GM23338 (cell line): ENCODE measurements around the gene MED27.

Experiments used
- CREB1 ChIP-seq: fragments of 250-450 bp; sonication (Bioruptor Pico); IDR thresholded peaks from 2 replicates; pipeline ENCODE4 v1.5.0; 2020; ENCODE audit warnings: low read depth, mild to moderate bottlenecking, moderate library complexity
- CTCF ChIP-seq, 2 experiments: fragments of 200-600 bp in 1 of 2; sonication (generic) in 1 of 2; conservative IDR thresholded peaks; 2 replicates each; pipeline versions ENCODE4 v1.5.1 to v1.6.1; 2016 to 2017; ENCODE audit warnings: antibody characterized with exemption in 2 of 2, low read depth in 2 of 2, mild to moderate bottlenecking in 2 of 2, moderate library complexity in 1 of 2
- EZH2 ChIP-seq: fragments of 200-600 bp; sonication (generic); IDR thresholded peaks from one replicate; pipeline ENCODE4 v1.8.0; 2017; ENCODE audit warnings: antibody characterized with exemption, mild to moderate bottlenecking, low read depth; ENCODE audit not compliant: unreplicated experiment
- EZH2phosphoT487 ChIP-seq: fragments of 200-600 bp; sonication (generic); IDR thresholded peaks from one replicate; pipeline ENCODE4 v1.8.1; 2018; ENCODE audit warnings: antibody characterized with exemption; ENCODE audit not compliant: unreplicated experiment
- JUNB ChIP-seq: IDR thresholded peaks from one replicate; pipeline ENCODE4 v1.6.1; 2016; ENCODE audit warnings: antibody characterized with exemption; ENCODE audit not compliant: unreplicated experiment
- POLR2AphosphoS5 ChIP-seq: IDR thresholded peaks from 2 replicates; pipeline ENCODE4 v1.6.1; 2016; ENCODE audit warnings: antibody characterized with exemption, low read depth
- STAT1 ChIP-seq: IDR thresholded peaks from one replicate; pipeline ENCODE4 v1.6.1; 2016; ENCODE audit warnings: antibody characterized with exemption; ENCODE audit not compliant: unreplicated experiment
- ZNF331 ChIP-seq: fragments of 250-450 bp; sonication (Bioruptor Pico); IDR thresholded peaks from 2 replicates; pipeline ENCODE4 v1.5.0; 2020; ENCODE audit warnings: low read depth, mild to moderate bottlenecking, moderate library complexity
- TF ChIP-seq, protein P1 (sequence below): IDR thresholded peaks from 2 replicates; pipeline ENCODE4 v1.6.1; 2016; ENCODE audit warnings: antibody characterized with exemption
- TF ChIP-seq, protein P2 (sequence below): IDR thresholded peaks from one replicate; pipeline ENCODE4 v1.6.1; 2018; ENCODE audit warnings: antibody characterized with exemption; ENCODE audit not compliant: unreplicated experiment

DNA sequence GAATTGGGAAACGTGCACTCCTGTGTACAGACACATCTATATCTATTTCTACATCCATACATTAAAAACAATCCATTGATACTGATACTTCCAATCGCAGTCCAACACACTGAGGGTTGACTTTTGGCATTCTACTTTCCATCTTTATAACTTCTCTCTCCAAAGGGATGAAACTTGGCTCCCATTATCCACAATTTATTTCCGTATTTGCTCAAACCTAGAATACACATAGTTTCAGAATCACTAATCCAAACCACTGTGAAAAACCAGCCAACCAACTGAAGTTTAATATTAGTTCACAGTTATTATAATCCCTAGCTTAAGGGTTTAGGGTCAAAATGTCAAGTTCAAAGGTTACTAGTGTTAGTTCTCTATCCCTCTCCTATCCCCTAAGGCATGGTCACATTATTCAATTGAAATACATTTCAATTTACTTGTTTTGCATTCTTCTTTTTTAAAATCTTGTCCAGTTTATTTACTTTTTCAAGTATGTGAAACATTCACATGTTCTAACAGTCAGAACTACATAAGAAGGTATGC is 156.5 kb downstream of the MED27 start:
- no peak for TF ChIP-seq POLR2AphosphoS5
- TF ChIP-seq CTCF (conservative IDR thresholded peaks at IDR 0.05; ENCODE audit: low read depth in 2 of 2), result no peak
- TF ChIP-seq EZH2phosphoT487, result no peak
- TF ChIP-seq EZH2, result no peak
- TF ChIP-seq JUNB, result no peak
- TF ChIP-seq, protein P1, sequence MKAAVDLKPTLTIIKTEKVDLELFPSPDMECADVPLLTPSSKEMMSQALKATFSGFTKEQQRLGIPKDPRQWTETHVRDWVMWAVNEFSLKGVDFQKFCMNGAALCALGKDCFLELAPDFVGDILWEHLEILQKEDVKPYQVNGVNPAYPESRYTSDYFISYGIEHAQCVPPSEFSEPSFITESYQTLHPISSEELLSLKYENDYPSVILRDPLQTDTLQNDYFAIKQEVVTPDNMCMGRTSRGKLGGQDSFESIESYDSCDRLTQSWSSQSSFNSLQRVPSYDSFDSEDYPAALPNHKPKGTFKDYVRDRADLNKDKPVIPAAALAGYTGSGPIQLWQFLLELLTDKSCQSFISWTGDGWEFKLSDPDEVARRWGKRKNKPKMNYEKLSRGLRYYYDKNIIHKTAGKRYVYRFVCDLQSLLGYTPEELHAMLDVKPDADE, result no peak
- TF ChIP-seq, protein P2, sequence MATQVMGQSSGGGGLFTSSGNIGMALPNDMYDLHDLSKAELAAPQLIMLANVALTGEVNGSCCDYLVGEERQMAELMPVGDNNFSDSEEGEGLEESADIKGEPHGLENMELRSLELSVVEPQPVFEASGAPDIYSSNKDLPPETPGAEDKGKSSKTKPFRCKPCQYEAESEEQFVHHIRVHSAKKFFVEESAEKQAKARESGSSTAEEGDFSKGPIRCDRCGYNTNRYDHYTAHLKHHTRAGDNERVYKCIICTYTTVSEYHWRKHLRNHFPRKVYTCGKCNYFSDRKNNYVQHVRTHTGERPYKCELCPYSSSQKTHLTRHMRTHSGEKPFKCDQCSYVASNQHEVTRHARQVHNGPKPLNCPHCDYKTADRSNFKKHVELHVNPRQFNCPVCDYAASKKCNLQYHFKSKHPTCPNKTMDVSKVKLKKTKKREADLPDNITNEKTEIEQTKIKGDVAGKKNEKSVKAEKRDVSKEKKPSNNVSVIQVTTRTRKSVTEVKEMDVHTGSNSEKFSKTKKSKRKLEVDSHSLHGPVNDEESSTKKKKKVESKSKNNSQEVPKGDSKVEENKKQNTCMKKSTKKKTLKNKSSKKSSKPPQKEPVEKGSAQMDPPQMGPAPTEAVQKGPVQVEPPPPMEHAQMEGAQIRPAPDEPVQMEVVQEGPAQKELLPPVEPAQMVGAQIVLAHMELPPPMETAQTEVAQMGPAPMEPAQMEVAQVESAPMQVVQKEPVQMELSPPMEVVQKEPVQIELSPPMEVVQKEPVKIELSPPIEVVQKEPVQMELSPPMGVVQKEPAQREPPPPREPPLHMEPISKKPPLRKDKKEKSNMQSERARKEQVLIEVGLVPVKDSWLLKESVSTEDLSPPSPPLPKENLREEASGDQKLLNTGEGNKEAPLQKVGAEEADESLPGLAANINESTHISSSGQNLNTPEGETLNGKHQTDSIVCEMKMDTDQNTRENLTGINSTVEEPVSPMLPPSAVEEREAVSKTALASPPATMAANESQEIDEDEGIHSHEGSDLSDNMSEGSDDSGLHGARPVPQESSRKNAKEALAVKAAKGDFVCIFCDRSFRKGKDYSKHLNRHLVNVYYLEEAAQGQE, result no peak
- no peak for TF ChIP-seq CREB1 (CRISPR knock-in tag)
- no peak for TF ChIP-seq STAT1
- TF ChIP-seq ZNF331 (CRISPR knock-in tag), result no peak
